ENCODE measurements around the gene ZBTB45.

Gene ZBTB45

DNA sequence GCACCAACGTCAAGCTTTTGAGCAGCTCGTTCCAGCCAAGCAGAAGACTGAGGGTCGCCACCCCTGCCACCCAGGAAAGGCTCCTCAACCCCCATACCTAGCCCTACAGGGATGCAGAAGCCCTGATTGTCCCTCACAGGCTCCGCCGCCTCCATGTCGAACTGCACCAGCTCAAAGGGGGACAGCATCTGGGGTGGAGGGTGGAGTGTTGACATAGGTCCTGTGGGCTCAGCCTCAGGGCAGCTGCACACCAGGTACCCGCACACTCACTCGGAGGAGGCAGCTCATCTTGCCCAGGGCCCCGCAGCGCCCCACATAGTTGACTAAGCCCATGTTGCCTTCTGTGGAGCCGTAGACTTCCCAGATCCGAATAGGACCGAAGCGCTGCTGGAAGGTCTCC lies 19.4 kb downstream of the ZBTB45 start:
- TF ChIP-seq ZNF621 (tag by site-specific recombination; IDR thresholded peaks at IDR 0.05): no peak
- TF ChIP-seq YY1 (tag by site-specific recombination; IDR thresholded peaks at IDR 0.05): no peak
- TF ChIP-seq ZFP41 (tag by site-specific recombination; IDR thresholded peaks at IDR 0.05; ENCODE audit: borderline replicate concordance): no peak
- TF ChIP-seq ZNF561 (tag by site-specific recombination; IDR thresholded peaks at IDR 0.05; ENCODE audit: borderline replicate concordance): no peak
- TF ChIP-seq, protein P1, sequence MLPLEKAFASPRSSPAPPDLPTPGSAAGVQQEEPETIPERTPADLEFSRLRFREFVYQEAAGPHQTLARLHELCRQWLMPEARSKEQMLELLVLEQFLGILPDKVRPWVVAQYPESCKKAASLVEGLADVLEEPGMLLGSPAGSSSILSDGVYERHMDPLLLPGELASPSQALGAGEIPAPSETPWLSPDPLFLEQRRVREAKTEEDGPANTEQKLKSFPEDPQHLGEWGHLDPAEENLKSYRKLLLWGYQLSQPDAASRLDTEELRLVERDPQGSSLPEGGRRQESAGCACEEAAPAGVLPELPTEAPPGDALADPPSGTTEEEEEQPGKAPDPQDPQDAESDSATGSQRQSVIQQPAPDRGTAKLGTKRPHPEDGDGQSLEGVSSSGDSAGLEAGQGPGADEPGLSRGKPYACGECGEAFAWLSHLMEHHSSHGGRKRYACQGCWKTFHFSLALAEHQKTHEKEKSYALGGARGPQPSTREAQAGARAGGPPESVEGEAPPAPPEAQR (tag by site-specific recombination; IDR thresholded peaks at IDR 0.05): no peak
- TF ChIP-seq ZNF610 (tag by site-specific recombination; IDR thresholded peaks at IDR 0.05; ENCODE audit: borderline replicate concordance): no peak
- no peak for TF ChIP-seq KLF7 (tag by site-specific recombination; IDR thresholded peaks at IDR 0.05; ENCODE audit: borderline replicate concordance)
- no peak for TF ChIP-seq ZNF629 (tag by site-specific recombination; IDR thresholded peaks at IDR 0.05)
- TF ChIP-seq SCRT2 (tag by site-specific recombination; IDR thresholded peaks at IDR 0.05): no peak
- TF ChIP-seq ZSCAN30 (tag by site-specific recombination; IDR thresholded peaks at IDR 0.05): no peak
- TF ChIP-seq HOXD13 (CRISPR knock-in tag; IDR thresholded peaks at IDR 0.05; ENCODE audit: borderline replicate concordance): no peak
- TF ChIP-seq, protein P2, sequence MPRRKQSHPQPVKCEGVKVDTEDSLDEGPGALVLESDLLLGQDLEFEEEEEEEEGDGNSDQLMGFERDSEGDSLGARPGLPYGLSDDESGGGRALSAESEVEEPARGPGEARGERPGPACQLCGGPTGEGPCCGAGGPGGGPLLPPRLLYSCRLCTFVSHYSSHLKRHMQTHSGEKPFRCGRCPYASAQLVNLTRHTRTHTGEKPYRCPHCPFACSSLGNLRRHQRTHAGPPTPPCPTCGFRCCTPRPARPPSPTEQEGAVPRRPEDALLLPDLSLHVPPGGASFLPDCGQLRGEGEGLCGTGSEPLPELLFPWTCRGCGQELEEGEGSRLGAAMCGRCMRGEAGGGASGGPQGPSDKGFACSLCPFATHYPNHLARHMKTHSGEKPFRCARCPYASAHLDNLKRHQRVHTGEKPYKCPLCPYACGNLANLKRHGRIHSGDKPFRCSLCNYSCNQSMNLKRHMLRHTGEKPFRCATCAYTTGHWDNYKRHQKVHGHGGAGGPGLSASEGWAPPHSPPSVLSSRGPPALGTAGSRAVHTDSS (tag by site-specific recombination; IDR thresholded peaks at IDR 0.05): no peak
- TF ChIP-seq ZNF354C (tag by site-specific recombination; IDR thresholded peaks at IDR 0.05; ENCODE audit: borderline replicate concordance, low read depth): no peak
- TF ChIP-seq RBAK (tag by site-specific recombination; IDR thresholded peaks at IDR 0.05): no peak
- no peak for TF ChIP-seq ZNF76 (tag by site-specific recombination; IDR thresholded peaks at IDR 0.05; ENCODE audit: borderline replicate concordance, low read depth)
- TF ChIP-seq ZNF223 (tag by site-specific recombination; IDR thresholded peaks at IDR 0.05): no peak
- no peak for TF ChIP-seq ZNF624 (tag by site-specific recombination; IDR thresholded peaks at IDR 0.05)
- no peak for TF ChIP-seq ZNF416 (tag by site-specific recombination; IDR thresholded peaks at IDR 0.05)
- TF ChIP-seq ZNF777 (tag by site-specific recombination; IDR thresholded peaks at IDR 0.05; ENCODE audit: borderline replicate concordance): no peak
- TF ChIP-seq SCRT1 (tag by site-specific recombination; IDR thresholded peaks at IDR 0.05; ENCODE audit: borderline replicate concordance): no peak
- Histone ChIP-seq H3K4me3 (ENCODE audit: low read depth, low read length) (no peak overlapping the region), H3K36me3 (ENCODE audit: control insufficient read depth in 2 of 2, insufficient read depth in 1 of 2, low read length in 2 of 2) (no peaks in the 10 kb centered on the region), H3K9me3 (ENCODE audit: control insufficient read depth, insufficient read depth, low read depth, low read length) (no peaks in the 10 kb centered on the region), H3K27ac (ENCODE audit: extremely low read depth, low read depth, low read length) (no peak overlapping the region), H3K4me1 (ENCODE audit: control insufficient read depth, insufficient read depth, low read length) (peaks cover 9% of the 10 kb centered on the region)
- CTCF ChIA-PET: interaction anchor here (1.0 to 4.0 kb wide), 2 partner anchors 19 to 167 kb away, joined by 3 to 26 read pairs; partner anchors contain the start of gene ZBTB45
- POLR2A ChIA-PET: interaction anchor here (0.5 to 2.1 kb wide), 5 partner anchors 13 to 1324 kb away, joined by 4 to 14 read pairs (median 7); partner anchors contain the start of genes TRIM28, ZBTB45 and ZNF497

DNA sequence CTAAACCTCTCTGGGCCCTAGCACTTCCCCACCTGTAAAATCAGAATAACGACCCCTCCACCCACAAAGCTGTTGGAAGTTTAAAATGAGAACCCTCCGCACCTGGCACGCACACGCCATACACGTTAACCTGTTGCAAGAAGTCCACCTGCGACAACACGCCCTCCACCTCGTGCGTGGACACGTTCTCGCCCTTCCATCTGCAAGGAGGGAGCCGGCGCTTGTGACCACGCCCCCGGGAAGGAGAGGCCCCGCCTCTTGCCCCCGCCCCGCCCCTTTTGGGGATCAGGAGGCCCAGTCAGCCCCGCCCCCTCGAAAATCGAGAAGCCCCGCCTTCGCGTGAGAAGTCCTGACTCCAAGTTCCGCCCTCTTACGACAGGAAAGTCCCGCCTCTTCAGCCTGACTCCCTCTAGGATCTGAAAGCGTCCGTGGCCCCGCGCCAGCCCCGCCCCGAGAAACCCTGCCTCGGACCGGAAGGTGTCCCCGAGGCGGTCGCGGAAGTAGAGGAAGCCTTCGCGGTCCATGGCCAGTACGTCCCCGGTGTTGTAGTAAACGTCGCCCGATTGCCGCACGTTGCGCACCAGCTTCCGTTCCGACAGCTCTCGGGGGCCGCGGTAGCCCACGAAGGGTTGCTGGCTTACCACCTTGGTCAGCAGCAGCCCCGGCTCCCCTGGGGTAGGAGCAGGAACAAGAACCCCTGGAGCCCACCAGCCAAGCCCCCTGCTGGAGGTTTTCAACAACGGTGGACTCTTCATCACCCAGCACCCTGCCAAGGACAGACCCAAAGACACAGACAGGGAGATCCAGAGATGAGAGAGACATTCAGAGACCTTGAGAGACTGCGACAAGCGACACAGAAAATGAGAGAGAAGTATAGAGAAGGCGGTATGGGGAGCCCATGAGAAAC lies 20.3 kb downstream of the ZBTB45 start:
- peak overlapping the region; percentile 68 for H3K27ac ChIP-seq (ENCODE audit: extremely low read depth, low read depth, low read length)
- ChIA-PET POLR2A (interaction anchor here (0.5 to 2.1 kb wide), 7 partner anchors 12 to 1133 kb away, joined by 3 to 14 read pairs (median 4); partner anchors contain the start of genes TRIM28, ZBTB45, ZNF497 and ZSCAN22), CTCF (interaction anchor here (0.6 to 4.0 kb wide), 3 partner anchors 15 to 166 kb away, joined by 3 to 26 read pairs (median 3); partner anchors contain the start of gene ZBTB45)
- no peaks in the 10 kb centered on the region for H3K36me3 ChIP-seq (ENCODE audit: control insufficient read depth in 2 of 2, insufficient read depth in 1 of 2, low read length in 2 of 2)
- H3K9me3 ChIP-seq (ENCODE audit: control insufficient read depth, insufficient read depth, low read depth, low read length): no peaks in the 10 kb centered on the region
- H3K4me3 ChIP-seq (ENCODE audit: low read depth, low read length): peak overlapping the region; percentile 38
- H3K4me1 ChIP-seq (ENCODE audit: control insufficient read depth, insufficient read depth, low read length): peaks cover 9% of the 10 kb centered on the region
- TF ChIP-seq ZNF768 (tag by site-specific recombination; IDR thresholded peaks at IDR 0.05) (peak; percentile 65; the same call in 1 of the 2 replicates), ZNF423 (tag by site-specific recombination; IDR thresholded peaks at IDR 0.05) (no peak), MEIS1 (CRISPR knock-in tag; IDR thresholded peaks at IDR 0.05; ENCODE audit: borderline replicate concordance) (no peak), ZNF785 (tag by site-specific recombination; IDR thresholded peaks at IDR 0.05) (peak; percentile 61; the same call in 1 of the 2 replicates), ZNF830 (tag by site-specific recombination; IDR thresholded peaks at IDR 0.05; ENCODE audit: low read depth) (no peak), ZFP69B (tag by site-specific recombination; IDR thresholded peaks at IDR 0.05) (no peak), ZNF16 (tag by site-specific recombination; IDR thresholded peaks at IDR 0.05; ENCODE audit: low read depth) (no peak)
- TF ChIP-seq, protein P3, sequence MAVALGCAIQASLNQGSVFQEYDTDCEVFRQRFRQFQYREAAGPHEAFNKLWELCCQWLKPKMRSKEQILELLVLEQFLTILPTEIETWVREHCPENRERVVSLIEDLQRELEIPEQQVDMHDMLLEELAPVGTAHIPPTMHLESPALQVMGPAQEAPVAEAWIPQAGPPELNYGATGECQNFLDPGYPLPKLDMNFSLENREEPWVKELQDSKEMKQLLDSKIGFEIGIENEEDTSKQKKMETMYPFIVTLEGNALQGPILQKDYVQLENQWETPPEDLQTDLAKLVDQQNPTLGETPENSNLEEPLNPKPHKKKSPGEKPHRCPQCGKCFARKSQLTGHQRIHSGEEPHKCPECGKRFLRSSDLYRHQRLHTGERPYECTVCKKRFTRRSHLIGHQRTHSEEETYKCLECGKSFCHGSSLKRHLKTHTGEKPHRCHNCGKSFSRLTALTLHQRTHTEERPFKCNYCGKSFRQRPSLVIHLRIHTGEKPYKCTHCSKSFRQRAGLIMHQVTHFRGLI (tag by site-specific recombination; IDR thresholded peaks at IDR 0.05): 0 out of 2 replicates have a peak, but pooled peaks have one; percentile 17
- TF ChIP-seq, protein P2 (tag by site-specific recombination; IDR thresholded peaks at IDR 0.05): peak; percentile 45; the same call in 1 of the 2 replicates
